ENCODE data around the gene VTI1A.

DNA sequence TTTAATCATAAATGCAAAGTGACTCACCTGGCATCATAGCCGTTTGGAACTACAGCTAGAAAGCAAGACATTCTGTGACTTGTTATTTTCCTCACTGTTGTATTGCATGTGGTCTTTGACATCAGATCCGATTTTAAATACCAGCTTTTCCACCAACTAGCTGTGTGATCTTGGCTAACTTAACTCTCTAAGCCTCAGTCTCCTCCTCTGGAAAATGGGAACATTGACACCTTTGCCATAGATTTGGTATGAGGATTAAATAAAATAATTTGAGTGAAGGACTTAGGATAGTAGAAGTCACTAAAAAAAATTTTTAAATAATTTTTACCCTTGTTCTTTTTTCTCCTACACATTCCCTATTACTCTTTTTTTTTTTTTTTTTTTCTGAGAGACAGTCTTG is 348.1 kb downstream of the VTI1A start:
- TF ChIP-seq, protein P1, sequence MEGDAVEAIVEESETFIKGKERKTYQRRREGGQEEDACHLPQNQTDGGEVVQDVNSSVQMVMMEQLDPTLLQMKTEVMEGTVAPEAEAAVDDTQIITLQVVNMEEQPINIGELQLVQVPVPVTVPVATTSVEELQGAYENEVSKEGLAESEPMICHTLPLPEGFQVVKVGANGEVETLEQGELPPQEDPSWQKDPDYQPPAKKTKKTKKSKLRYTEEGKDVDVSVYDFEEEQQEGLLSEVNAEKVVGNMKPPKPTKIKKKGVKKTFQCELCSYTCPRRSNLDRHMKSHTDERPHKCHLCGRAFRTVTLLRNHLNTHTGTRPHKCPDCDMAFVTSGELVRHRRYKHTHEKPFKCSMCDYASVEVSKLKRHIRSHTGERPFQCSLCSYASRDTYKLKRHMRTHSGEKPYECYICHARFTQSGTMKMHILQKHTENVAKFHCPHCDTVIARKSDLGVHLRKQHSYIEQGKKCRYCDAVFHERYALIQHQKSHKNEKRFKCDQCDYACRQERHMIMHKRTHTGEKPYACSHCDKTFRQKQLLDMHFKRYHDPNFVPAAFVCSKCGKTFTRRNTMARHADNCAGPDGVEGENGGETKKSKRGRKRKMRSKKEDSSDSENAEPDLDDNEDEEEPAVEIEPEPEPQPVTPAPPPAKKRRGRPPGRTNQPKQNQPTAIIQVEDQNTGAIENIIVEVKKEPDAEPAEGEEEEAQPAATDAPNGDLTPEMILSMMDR (IDR thresholded peaks at IDR 0.05) = no peak
- no peak for TF ChIP-seq POLR2A (IDR thresholded peaks at IDR 0.05)

Data from ovary (tissue), 3 donors.